ENCODE measurements around the gene MRPS18A.

Gene MRPS18A

GRCh38 chr6:43687437-43688347 lies at the start of gene MRPS18A:
Gene MRPS18A (minus strand): TSS chr6:43687791. CDS start chr6:43687779, 12 bp downstream.
- peak; percentile 87 for DNase-seq (ENCODE audit: low read depth)
- peak within 1 kb of the TSS; percentile 100 for H3K4me3 ChIP-seq (ENCODE audit: low read depth, low read length)
- TF ChIP-seq CTCF (IDR thresholded peaks at IDR 0.05; ENCODE audit: insufficient read depth, low read depth, low read length, missing control alignments) = no peak

- no peak for TF ChIP-seq CTCF (IDR thresholded peaks at IDR 0.05; ENCODE audit: insufficient read depth, low read depth, low read length, missing control alignments)
Observed at GRCh38 chr6:43736844-43737243, 49.3 kb upstream of the MRPS18A start.

GRCh38 chr6:43736211-43736786 lies 48.7 kb upstream of the MRPS18A start:
- no peak overlapping the region for H3K4me3 ChIP-seq (ENCODE audit: low read depth, low read length)
- no peak for DNase-seq (ENCODE audit: low read depth)
- TF ChIP-seq CTCF (IDR thresholded peaks at IDR 0.05; ENCODE audit: insufficient read depth, low read depth, low read length, missing control alignments) = no peak

More at GRCh38 chr6:43736844-43737243, 49.3 kb upstream of the MRPS18A start:
- no peak for DNase-seq (ENCODE audit: low read depth)
- no peak overlapping the region for H3K4me3 ChIP-seq (ENCODE audit: low read depth, low read length)

- H3K4me3 ChIP-seq (ENCODE audit: low read depth, low read length) = no peak overlapping the region
Observed at GRCh38 chr6:43735642-43736199, 48.1 kb upstream of the MRPS18A start.

GRCh38 chr6:43734294-43734665 lies 46.7 kb upstream of the MRPS18A start:
- no peak for DNase-seq (ENCODE audit: low read depth)
- no peak overlapping the region for H3K4me3 ChIP-seq (ENCODE audit: low read depth, low read length)

More at GRCh38 chr6:43735642-43736199, 48.1 kb upstream of the MRPS18A start:
- no peak for TF ChIP-seq CTCF (IDR thresholded peaks at IDR 0.05; ENCODE audit: insufficient read depth, low read depth, low read length, missing control alignments)
- DNase-seq (ENCODE audit: low read depth) = no peak

More at GRCh38 chr6:43734294-43734665, 46.7 kb upstream of the MRPS18A start:
- no peak for TF ChIP-seq CTCF (IDR thresholded peaks at IDR 0.05; ENCODE audit: insufficient read depth, low read depth, low read length, missing control alignments)

Data from GM12865 (cell line).